Uterus (tissue), 4 donors: ENCODE data around the gene CCDC185. TPM values are rescaled to one million over a fixed set of nuclear protein-coding genes. Genes with fewer than 3 reads are reported as not detected.
"Not testable (repeated sequence)": the region's sequence is repeated elsewhere in the genome, so short reads cannot be mapped to it uniquely, and the experiment has no call there.

Experiments
- DNase-seq, 2 donors: peaks; one replicate each; pipeline ENCODE4 v3.0.0-alpha.2; 2019 to 2020
- H3K27ac ChIP-seq, 2 donors: fragments of 200-600 bp; sonication (generic); 1 replicate in 1 of 2; 2 replicates in 1 of 2; pipeline ENCODE4 v1.5.1; 2016 to 2018
- H3K27me3 ChIP-seq, 2 donors: fragments of 200-600 bp; sonication (generic); one replicate each; pipeline ENCODE4 v1.5.1; 2018 to 2019; ENCODE audit warnings: control low read depth in 1 of 2
- H3K36me3 ChIP-seq, 2 donors: fragments of 200-600 bp; sonication (generic); one replicate each; pipeline ENCODE4 v1.5.1; 2019; ENCODE audit warnings: control low read depth in 1 of 2
- H3K4me1 ChIP-seq, 2 donors: fragments of 200-600 bp; sonication (generic); one replicate each; pipeline ENCODE4 v1.5.1; 2018 to 2019; ENCODE audit warnings: control low read depth in 1 of 2
- H3K4me3 ChIP-seq, 2 donors: fragments of 200-600 bp; sonication (generic); 1 replicate in 1 of 2; 2 replicates in 1 of 2; pipeline ENCODE4 v1.5.1; 2018 to 2019; ENCODE audit warnings: mild to moderate bottlenecking in 1 of 2
- H3K9me3 ChIP-seq, 2 donors: fragments of 200-600 bp; sonication (generic); one replicate each; pipeline ENCODE4 v1.5.1; 2019; ENCODE audit warnings: control low read depth in 1 of 2
- CTCF ChIP-seq, 4 experiments: fragments of 200-600 bp in 2 of 4; fragments of 450-650 bp in 2 of 4; sonication (generic) in 2 of 4; IDR thresholded peaks; one replicate each; pipeline ENCODE4 v1.5.1; 2016 to 2019; ENCODE audit warnings: antibody characterized with exemption in 4 of 4, mild to moderate bottlenecking in 2 of 4, moderate library complexity in 1 of 4
- POLR2A ChIP-seq, 2 donors: fragments of 450-650 bp; IDR thresholded peaks; one replicate each; pipeline ENCODE4 v1.6.1; 2016; ENCODE audit warnings: antibody characterized with exemption in 2 of 2, mild to moderate bottlenecking in 1 of 2, moderate library complexity in 1 of 2
- intact Hi-C: fragments of 100-400 bp; cut with DNase I; formaldehyde crosslinking; loops from one replicate; pipeline ENCODE4 v1.15.1; 2023; ENCODE audit warnings: low total_unique reads
- total RNA-seq, 4 donors: library from RNA; depleted of rRNA in 3 of 4; stranded (reverse); fragments of >200 nt in 3 of 4; gene quantifications; one replicate each; pipeline versions ENCODE4 v1.1.0 to v1.2.4, GENCODE V29; 2014 to 2023
- donor health status: DM: yes; HTN: yes; CAD: no.

Gene CCDC185
- total RNA-seq, 4 donors from 2014 or later = not detected

- intact Hi-C loops = no loop called here
Observed at GRCh38 chr1:223394242-223394641, 1.0 kb downstream of the CCDC185 start.

GRCh38 chr1:223394706-223395105 lies 1.5 kb downstream of the CCDC185 start:
- intact Hi-C loops = no loop called here
- Histone ChIP-seq H3K4me1 (no peaks in the 10 kb centered on the region), H3K27me3 (no peaks in the 10 kb centered on the region), H3K4me3 (no peak overlapping the region), H3K36me3 (no peaks in the 10 kb centered on the region), H3K27ac (no peak overlapping the region), H3K9me3 (no peaks in the 10 kb centered on the region)
- DNase-seq = no peak
- TF ChIP-seq CTCF (IDR thresholded peaks at IDR 0.05) = no peak
- TF ChIP-seq POLR2A (IDR thresholded peaks at IDR 0.05) = no peak

More at GRCh38 chr1:223394242-223394641, 1.0 kb downstream of the CCDC185 start:
- Histone ChIP-seq H3K27me3 (no peaks in the 10 kb centered on the region), H3K36me3 (no peaks in the 10 kb centered on the region), H3K4me3 (no peak overlapping the region), H3K4me1 (no peaks in the 10 kb centered on the region), H3K9me3 (no peaks in the 10 kb centered on the region), H3K27ac (no peak overlapping the region)
- TF ChIP-seq CTCF (IDR thresholded peaks at IDR 0.05) (no peak), POLR2A (IDR thresholded peaks at IDR 0.05) (no peak)
- DNase-seq = no peak

GRCh38 chr1:223399393-223399792 lies 6.2 kb downstream of the CCDC185 start:
- H3K27me3 ChIP-seq, H3K36me3 ChIP-seq, DNase-seq, H3K4me1 ChIP-seq, H3K9me3 ChIP-seq, intact Hi-C loops, H3K4me3 ChIP-seq, H3K27ac ChIP-seq: not testable (repeated sequence)

- Histone ChIP-seq H3K36me3 (no peaks in the 10 kb centered on the region), H3K9me3 (no peaks in the 10 kb centered on the region), H3K4me3 (no peak overlapping the region), H3K27me3 (no peaks in the 10 kb centered on the region), H3K27ac (no peak overlapping the region), H3K4me1 (no peaks in the 10 kb centered on the region)
- DNase-seq = no peak
- TF ChIP-seq POLR2A (IDR thresholded peaks at IDR 0.05) = no peak
- no peak for TF ChIP-seq CTCF (IDR thresholded peaks at IDR 0.05)
- intact Hi-C loops = no loop called here
Observed at GRCh38 chr1:223401873-223402789, 8.9 kb downstream of the CCDC185 start.

GRCh38 chr1:223402790-223403142 lies 9.6 kb downstream of the CCDC185 start:
- no peak for DNase-seq
- no peaks in the 10 kb centered on the region for H3K4me1 ChIP-seq
- H3K27me3 ChIP-seq = no peaks in the 10 kb centered on the region
- no peak for TF ChIP-seq POLR2A (IDR thresholded peaks at IDR 0.05)
- no peak for TF ChIP-seq CTCF (IDR thresholded peaks at IDR 0.05)
- H3K4me3 ChIP-seq = no peak overlapping the region
- no peak overlapping the region for H3K27ac ChIP-seq
- intact Hi-C loops = no loop called here
- no peaks in the 10 kb centered on the region for H3K9me3 ChIP-seq
- H3K36me3 ChIP-seq = no peaks in the 10 kb centered on the region
